Measurements from ENCODE around the gene ZDHHC19.

The ZDHHC19 gene

GRCh38 chr3:196217307-196218154, 6.3 kb upstream of the ZDHHC19 start:
- H3K4me1 ChIP-seq (ENCODE audit: insufficient read depth, low read length, severe bottlenecking), result peaks cover 12% of the 10 kb centered on the region
- H3K9ac ChIP-seq (ENCODE audit: low read length), result no peak overlapping the region
- H3F3A ChIP-seq (ENCODE audit: insufficient read depth, low read length), result no peaks in the 10 kb centered on the region
- H2AFZ ChIP-seq (ENCODE audit: low read length), result no peak overlapping the region
- TF ChIP-seq CTCF (IDR thresholded peaks at IDR 0.05; ENCODE audit: low read length) (no peak), EZH2 (IDR thresholded peaks at IDR 0.05; ENCODE audit: borderline replicate concordance, low read length) (no peak)
- H3K4me3 ChIP-seq (ENCODE audit: low read depth, low read length, poor library complexity, severe bottlenecking), result no peak overlapping the region
- no peak overlapping the region for H3K4me2 ChIP-seq (ENCODE audit: low read length)
- H3K36me3 ChIP-seq (ENCODE audit: insufficient read depth, low read length), result no peaks in the 10 kb centered on the region
- H4K20me1 ChIP-seq (ENCODE audit: insufficient read depth, low read length), result no peaks in the 10 kb centered on the region
- no peaks in the 10 kb centered on the region for H3K9me2 ChIP-seq (ENCODE audit: low read depth, low read length)
- no peak overlapping the region for H3K27ac ChIP-seq (ENCODE audit: low read depth, low read length, poor library complexity, severe bottlenecking)
- H3K27me3 ChIP-seq (ENCODE audit: insufficient read depth, low read length), result no peaks in the 10 kb centered on the region; the same call in 1 of the 2 replicates
- H3K79me2 ChIP-seq (ENCODE audit: insufficient read depth, low read length), result no peaks in the 10 kb centered on the region
- no peaks in the 10 kb centered on the region for H3K9me3 ChIP-seq (ENCODE audit: low read length)

- Histone ChIP-seq H3F3A (ENCODE audit: insufficient read depth, low read length) (no peaks in the 10 kb centered on the region), H3K4me2 (ENCODE audit: low read length) (no peak overlapping the region), H3K9me2 (ENCODE audit: low read depth, low read length) (no peaks in the 10 kb centered on the region), H3K79me2 (ENCODE audit: insufficient read depth, low read length) (no peaks in the 10 kb centered on the region), H2AFZ (ENCODE audit: low read length) (no peak overlapping the region), H3K36me3 (ENCODE audit: insufficient read depth, low read length) (no peaks in the 10 kb centered on the region), H3K4me3 (ENCODE audit: low read depth, low read length, poor library complexity, severe bottlenecking) (no peak overlapping the region), H3K27me3 (ENCODE audit: insufficient read depth, low read length) (no peaks in the 10 kb centered on the region; the same call in 1 of the 2 replicates), H3K27ac (ENCODE audit: low read depth, low read length, poor library complexity, severe bottlenecking) (no peak overlapping the region), H4K20me1 (ENCODE audit: insufficient read depth, low read length) (no peaks in the 10 kb centered on the region), H3K9ac (ENCODE audit: low read length) (no peak overlapping the region), H3K4me1 (ENCODE audit: insufficient read depth, low read length, severe bottlenecking) (peaks cover 12% of the 10 kb centered on the region), H3K9me3 (ENCODE audit: low read length) (no peaks in the 10 kb centered on the region)
- TF ChIP-seq CTCF (IDR thresholded peaks at IDR 0.05; ENCODE audit: low read length) (no peak), EZH2 (IDR thresholded peaks at IDR 0.05; ENCODE audit: borderline replicate concordance, low read length) (no peak)
Measured at GRCh38 chr3:196216681-196217211, 5.5 kb upstream of the ZDHHC19 start.

- H3K27ac ChIP-seq (ENCODE audit: low read depth, low read length, poor library complexity, severe bottlenecking), result no peak within 1 kb of the TSS
- TF ChIP-seq CTCF (IDR thresholded peaks at IDR 0.05; ENCODE audit: low read length) (no peak), EZH2 (IDR thresholded peaks at IDR 0.05; ENCODE audit: borderline replicate concordance, low read length) (no peak)
- H3K9me2 ChIP-seq (ENCODE audit: low read depth, low read length), result no peaks in the 10 kb centered on the region
- no peak within 1 kb of the TSS for H3K9ac ChIP-seq (ENCODE audit: low read length)
- H2AFZ ChIP-seq (ENCODE audit: low read length), result no peak within 1 kb of the TSS
- no peaks in the 10 kb centered on the region for H3K36me3 ChIP-seq (ENCODE audit: insufficient read depth, low read length)
- H3K4me2 ChIP-seq (ENCODE audit: low read length), result no peak within 1 kb of the TSS
- no peaks in the 10 kb centered on the region for H3F3A ChIP-seq (ENCODE audit: insufficient read depth, low read length)
- no peaks in the 10 kb centered on the region for H3K79me2 ChIP-seq (ENCODE audit: insufficient read depth, low read length)
- H3K4me1 ChIP-seq (ENCODE audit: insufficient read depth, low read length, severe bottlenecking), result peaks cover 12% of the 10 kb centered on the region
- H3K4me3 ChIP-seq (ENCODE audit: low read depth, low read length, poor library complexity, severe bottlenecking), result no peak within 1 kb of the TSS
- no peaks in the 10 kb centered on the region for H4K20me1 ChIP-seq (ENCODE audit: insufficient read depth, low read length)
- H3K27me3 ChIP-seq (ENCODE audit: insufficient read depth, low read length), result no peaks in the 10 kb centered on the region; the same call in 1 of the 2 replicates
- no peaks in the 10 kb centered on the region for H3K9me3 ChIP-seq (ENCODE audit: low read length)
Measured at GRCh38 chr3:196216089-196216564, 4.9 kb upstream of the ZDHHC19 start, which contains the start of gene SLC51A. Gene SLC51A, plus strand, starts transcription at chr3:196216534. Its CDS starts 179 bp downstream, at chr3:196216713.

All from OCI-LY1 (cell line).